ENCODE measurements around the gene SLC9A3.

SLC9A3 gene

GRCh38 chr5:449151-449550 is 75.1 kb downstream of the SLC9A3 start:
- no peak for DNase-seq (ENCODE audit: insufficient read length, low spot score)
- peak; percentile 55 for FAIRE-seq

DNA sequence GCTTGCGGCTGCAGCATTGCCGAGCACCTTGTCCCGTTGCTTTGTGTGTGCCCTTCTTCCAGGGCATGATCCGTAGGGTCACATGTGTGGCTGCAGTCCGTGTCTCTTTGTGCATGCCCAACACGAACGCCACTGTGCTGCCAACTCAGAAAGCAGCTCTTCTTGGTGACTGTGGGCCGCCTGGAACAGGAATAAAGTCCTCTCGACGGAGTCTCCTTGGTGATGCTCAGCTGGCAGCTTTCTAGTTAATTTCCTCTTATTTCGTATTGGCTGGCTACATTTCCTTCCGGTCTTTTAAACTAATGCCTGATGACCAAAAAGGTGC is 75.5 kb downstream of the SLC9A3 start:
- DNase-seq (ENCODE audit: insufficient read length, low spot score) (no peak), FAIRE-seq (peak; percentile 59)

- no peak for DNase-seq (ENCODE audit: insufficient read length, low spot score)
- FAIRE-seq: no peak
Observed at GRCh38 chr5:448061-448765, 76.0 kb downstream of the SLC9A3 start.

DNA sequence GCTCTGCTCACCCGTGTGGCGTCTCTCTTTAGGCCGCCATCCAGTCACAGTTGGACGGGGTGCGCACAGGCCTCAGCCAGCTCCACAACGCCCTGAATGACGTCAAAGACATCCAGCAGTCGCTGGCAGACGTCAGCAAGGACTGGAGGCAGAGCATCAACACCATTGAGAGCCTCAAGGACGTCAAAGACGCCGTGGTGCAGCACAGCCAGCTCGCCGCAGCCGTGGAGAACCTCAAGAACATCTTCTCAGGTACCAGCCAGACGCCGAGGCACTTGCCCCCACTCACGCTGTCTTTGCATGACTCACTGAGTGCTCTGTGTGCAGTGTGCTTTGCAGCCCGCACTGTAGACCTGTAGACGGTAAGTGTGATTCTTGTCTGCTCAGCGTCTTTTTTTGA is 76.7 kb downstream of the SLC9A3 start:
- peak; percentile 26 for FAIRE-seq
- DNase-seq (ENCODE audit: insufficient read length, low spot score): no peak

DNA sequence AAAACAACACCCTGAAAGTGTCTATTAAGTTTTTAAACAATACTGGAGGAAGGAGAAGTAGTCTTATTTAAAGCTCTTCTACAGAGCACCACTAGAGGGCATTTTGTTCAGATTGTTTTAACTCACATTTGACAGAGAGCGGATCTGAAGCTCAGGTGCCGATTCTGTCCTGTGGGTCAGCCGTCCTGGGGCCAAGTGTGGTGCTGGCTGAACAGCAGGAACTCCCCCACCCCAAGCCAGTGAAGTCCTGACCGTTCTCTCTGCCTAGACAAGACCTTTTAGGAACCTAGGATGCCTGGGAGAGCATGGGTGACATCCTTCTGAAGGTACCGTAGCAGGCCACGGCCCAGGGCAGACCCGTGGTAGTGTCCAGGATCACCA is 77.4 kb downstream of the SLC9A3 start:
- FAIRE-seq (no peak), DNase-seq (ENCODE audit: insufficient read length, low spot score) (peak; percentile 73)

GRCh38 chr5:446066-446882 is 78.0 kb downstream of the SLC9A3 start:
- FAIRE-seq (no peak), DNase-seq (ENCODE audit: insufficient read length, low spot score) (no peak)

GRCh38 chr5:445591-445990 is 78.7 kb downstream of the SLC9A3 start:
- DNase-seq (ENCODE audit: insufficient read length, low spot score) (no peak), FAIRE-seq (no peak)

- no peak for FAIRE-seq
Observed at GRCh38 chr5:444226-444625, 80.0 kb downstream of the SLC9A3 start.

DNA sequence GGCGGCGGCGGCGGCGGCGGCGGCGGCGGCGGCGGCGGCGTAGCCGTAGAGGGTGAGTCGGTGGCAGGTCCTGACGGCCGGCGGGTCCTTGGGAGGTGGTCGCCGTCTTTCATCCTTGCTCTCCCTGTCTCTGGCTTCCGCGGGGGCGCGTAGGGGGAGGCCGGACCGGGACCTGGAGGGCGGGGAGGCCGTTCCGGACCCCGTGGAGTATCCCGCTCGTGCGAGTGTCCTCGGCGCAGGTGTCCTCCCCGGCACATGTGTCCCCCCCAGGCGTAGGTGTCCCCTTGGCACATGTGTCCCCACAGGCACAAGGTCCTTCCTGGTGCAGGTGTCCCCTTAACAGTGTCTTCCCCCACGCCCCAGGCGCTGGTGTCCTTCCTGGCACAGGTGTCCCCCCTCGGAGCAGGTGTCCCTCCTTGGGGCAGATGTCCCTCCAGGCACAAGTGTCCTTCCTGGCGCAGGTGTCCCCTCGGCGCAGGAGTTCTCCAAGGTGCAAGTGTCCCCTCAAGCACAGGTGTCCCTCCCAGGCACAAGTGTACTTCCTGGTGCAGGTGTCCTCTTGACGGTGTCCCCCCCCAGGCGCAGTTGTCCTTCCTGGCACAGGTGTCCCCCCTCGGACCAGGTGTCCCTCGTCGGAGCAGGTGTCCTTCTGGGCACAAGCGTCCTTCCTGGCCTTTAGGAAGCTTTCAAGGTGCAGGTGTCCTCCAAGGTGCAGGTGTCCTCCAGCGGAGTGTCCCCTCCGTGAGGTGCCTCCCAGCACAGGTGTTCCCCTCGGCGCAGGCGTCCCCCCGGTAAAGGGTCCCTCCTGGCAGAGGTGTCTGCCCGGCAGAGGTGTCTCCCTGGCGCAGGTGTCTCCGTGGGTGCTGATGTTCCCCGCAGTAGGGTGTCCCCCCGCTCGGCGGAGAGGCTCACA is 80.8 kb downstream of the SLC9A3 start:
- DNase-seq (ENCODE audit: insufficient read length, low spot score): peak; percentile 66
- FAIRE-seq: no peak

More at GRCh38 chr5:444226-444625, 80.0 kb downstream of the SLC9A3 start:
- no peak for DNase-seq (ENCODE audit: insufficient read length, low spot score)

DNA sequence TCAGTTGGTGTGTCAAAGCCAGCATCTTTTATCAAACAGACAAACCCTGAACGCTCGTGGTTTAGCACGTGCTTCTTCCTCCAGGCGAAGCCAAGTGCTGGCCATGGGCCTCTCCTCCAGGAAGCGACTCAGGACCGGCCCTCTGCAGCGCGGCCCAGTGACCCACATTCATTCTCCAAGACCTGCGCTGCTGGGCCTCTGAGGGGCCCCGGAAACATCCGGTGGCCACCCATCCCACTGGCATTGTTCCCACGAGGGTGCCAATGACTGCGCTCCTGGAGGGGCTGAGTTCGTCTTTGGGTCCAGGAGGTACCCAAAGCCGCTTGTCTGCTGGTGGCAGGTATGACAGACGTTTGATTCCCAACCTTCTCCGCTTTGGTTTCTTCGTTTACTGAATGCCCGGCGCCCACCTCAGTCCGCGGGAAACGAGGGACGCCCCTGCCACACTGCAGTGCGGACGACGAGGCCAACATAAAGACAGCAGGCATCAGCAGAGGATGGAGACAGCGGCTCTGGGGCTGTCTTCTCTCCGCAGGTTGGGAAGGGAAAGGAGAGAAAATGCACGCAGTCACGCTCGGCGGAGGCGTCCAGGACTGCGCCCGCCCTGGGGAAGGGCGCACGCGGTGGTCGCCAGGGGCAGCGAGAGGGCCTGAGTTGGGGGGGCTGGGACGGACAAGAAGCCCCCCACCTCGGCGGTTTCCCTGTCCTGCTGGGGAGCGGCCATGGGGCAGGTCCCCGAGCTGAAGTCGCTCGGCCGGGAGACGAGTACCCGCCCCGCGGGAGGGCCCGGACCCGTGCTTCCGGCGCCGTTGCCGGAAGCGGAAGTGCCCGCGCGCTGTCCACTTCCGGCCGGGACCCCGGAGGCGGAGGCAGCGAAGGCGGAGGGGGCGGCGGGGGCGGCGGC is 81.7 kb downstream of the SLC9A3 start, which contains the start of gene EXOC3:
TSS of gene EXOC3 (plus strand) at position 842 of the 904 bp plus-strand sequence. CDS start 3,030 bp downstream, outside the sequence.
- FAIRE-seq (peak; percentile 65), DNase-seq (ENCODE audit: insufficient read length, low spot score) (peak; percentile 98)

GRCh38 chr5:441996-442334 is 82.3 kb downstream of the SLC9A3 start:
- DNase-seq (ENCODE audit: insufficient read length, low spot score) (no peak), FAIRE-seq (no peak)

- FAIRE-seq: peak; percentile 57
- no peak for DNase-seq (ENCODE audit: insufficient read length, low spot score)
Observed at GRCh38 chr5:440401-441201, 83.6 kb downstream of the SLC9A3 start.

GRCh38 chr5:439636-440035 is 84.6 kb downstream of the SLC9A3 start:
- DNase-seq (ENCODE audit: insufficient read length, low spot score) (no peak), FAIRE-seq (no peak)

DNA sequence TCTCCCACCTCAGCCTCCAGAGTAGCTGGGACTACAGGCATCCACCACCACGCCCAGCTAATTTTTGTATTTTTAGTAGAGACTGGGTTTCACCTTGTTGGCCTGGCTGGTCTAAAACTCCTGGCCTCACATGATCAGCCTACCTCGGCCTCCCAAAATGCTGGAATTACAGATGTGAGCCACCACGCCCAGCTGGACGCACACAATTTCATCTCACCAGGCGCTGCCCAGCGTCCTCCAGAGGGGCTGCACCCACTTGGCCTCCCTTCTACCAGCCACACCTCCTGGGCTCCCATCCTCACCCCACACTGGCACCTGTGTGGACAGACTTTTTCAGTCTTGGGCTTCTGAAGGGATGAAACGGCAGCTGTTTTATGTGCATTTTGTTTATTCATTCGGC is 85.1 kb downstream of the SLC9A3 start:
- no peak for DNase-seq (ENCODE audit: insufficient read length, low spot score)
- no peak for FAIRE-seq

DNA sequence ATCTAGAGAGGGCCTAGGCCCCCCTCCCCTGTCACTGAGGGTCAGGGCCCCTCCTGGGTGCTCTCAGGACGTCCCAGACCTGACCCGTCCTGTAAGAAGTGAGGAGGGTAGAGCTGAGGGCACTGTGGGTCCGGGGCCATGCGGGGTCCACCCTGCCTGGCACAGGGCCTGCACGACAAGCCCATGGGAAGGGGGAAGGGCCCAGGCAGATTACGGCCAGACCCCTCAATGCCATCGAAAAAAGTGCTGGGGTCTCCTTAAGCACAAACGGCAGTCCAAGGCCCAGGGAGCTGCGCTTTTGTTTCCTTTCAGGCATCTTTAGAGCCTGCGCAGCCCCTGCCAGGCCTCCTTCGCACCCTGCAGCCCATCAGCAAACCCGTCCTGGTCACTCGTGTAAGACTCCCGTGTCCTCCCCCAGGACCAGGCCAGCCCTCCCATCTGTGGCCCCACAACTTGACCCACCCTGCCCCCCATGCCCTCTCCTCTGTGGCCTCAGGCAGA is 85.7 kb downstream of the SLC9A3 start:
- no peak for FAIRE-seq

DNA sequence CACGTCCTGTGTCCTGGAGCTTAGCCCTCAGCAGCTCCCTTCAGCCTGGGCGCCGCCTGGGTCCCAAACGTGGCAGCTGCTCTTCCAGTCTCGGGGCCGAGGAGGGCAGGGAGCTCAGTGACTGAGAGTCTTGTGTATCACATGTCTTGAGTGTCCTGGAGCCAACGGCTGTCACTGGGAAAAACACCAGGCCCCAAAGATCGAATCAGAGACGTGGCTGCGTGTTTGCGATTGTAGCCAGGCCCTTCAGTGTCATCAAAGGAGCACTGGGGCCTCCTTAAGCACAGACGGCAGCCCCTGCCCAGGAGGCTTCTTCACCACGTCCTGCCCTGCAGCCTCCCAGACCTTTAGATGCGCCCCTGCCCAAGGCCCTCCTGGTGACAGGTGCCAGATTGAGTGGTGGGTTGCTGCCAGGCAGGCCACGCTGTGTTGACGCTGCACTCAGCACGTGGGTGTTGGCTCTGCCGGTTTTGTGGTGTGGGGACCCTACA is 86.9 kb downstream of the SLC9A3 start:
- peak; percentile 40 for FAIRE-seq
- DNase-seq (ENCODE audit: insufficient read length, low spot score): no peak

More for the DNA sequence above, 85.7 kb downstream of the SLC9A3 start:
- no peak for DNase-seq (ENCODE audit: insufficient read length, low spot score)

GRCh38 chr5:436641-436975 is 87.6 kb downstream of the SLC9A3 start:
- DNase-seq (ENCODE audit: insufficient read length, low spot score) (no peak), FAIRE-seq (peak; percentile 20)

GRCh38 chr5:435961-436640 is 88.1 kb downstream of the SLC9A3 start:
- DNase-seq (ENCODE audit: insufficient read length, low spot score) (peak; percentile 57), FAIRE-seq (peak; percentile 81)

All from HTR-8/SVneo (cell line).